Measurements from ENCODE around the gene CDON. TPM values are rescaled to one million over a fixed set of nuclear protein-coding genes. Genes with fewer than 3 reads are reported as not detected.

Gene CDON
- total and polyA plus RNA-seq, 9 of the 15 experiments (the other 6 are each of a cell fraction or from before 2014, with no cell fraction given): 0.08 to 0.64 (median 0.40) TPM

GRCh38 chr11:125947419-125948277 lies 115.0 kb downstream of the CDON start:
- BruUV-seq (replicated peaks): no TSS peak
- DNase-seq (ENCODE audit: extremely low read depth in 1 of 4, low spot score in 3 of 4): no peak
- H3K27ac ChIP-seq (ENCODE audit: extremely low read depth, low read depth, low read length): no peak overlapping the region
- CTCF ChIA-PET (ENCODE audit: low intra/inter-chr PET ratio): no interaction called here
- POLR2A ChIA-PET: no interaction called here
- no peaks in the 10 kb centered on the region for H3K79me2 ChIP-seq (ENCODE audit: control insufficient read depth, insufficient read depth, low read length)
- FAIRE-seq: no peak
- no peaks in the 10 kb centered on the region for H3K9me1 ChIP-seq (ENCODE audit: control insufficient read depth, insufficient read depth, low read length)
- no peak overlapping the region for H3K4me3 ChIP-seq
- H3K9ac ChIP-seq (ENCODE audit: insufficient read depth in 1 of 2, low read depth in 2 of 2, low read length in 2 of 2): no peak overlapping the region
- H3K27me3 ChIP-seq (ENCODE audit: control insufficient read depth in 2 of 2, insufficient read depth in 2 of 2, low read length in 2 of 2): peaks cover 48 to 85% of the 10 kb centered on the region in 2 experiments
- no peaks in the 10 kb centered on the region for H3K36me3 ChIP-seq (ENCODE audit: control insufficient read depth, insufficient read depth, low read length)
- ATAC-seq: no peak; the same call in 2 of the 3 replicates
- peaks cover 2 to 16% of the 10 kb centered on the region in 2 experiments; a peak in 2 of 5 replicates for H3K4me1 ChIP-seq (replicated peaks in 1 of 2; ENCODE audit: control insufficient read depth in 2 of 2, insufficient read depth in 2 of 2, low read length in 2 of 2)
- H2AFZ ChIP-seq (ENCODE audit: low read depth, low read length): no peak overlapping the region
- H3K9me3 ChIP-seq (replicated peaks; ENCODE audit: control insufficient read depth, insufficient read depth, low read depth, low read length): no peaks in the 10 kb centered on the region
- 16% methylated on average over 19 of the region's 24 CpGs for WGBS (ENCODE audit: insufficient coverage, low coverage, missing lambda C conversion rate)
- in situ Hi-C loops (cut with MboI): no loop called here
- intact Hi-C loops (cut with micrococcal nuclease): no loop called here
- TF ChIP-seq ZBTB1 (CRISPR knock-in tag; IDR thresholded peaks at IDR 0.05; ENCODE audit: borderline replicate concordance, low read depth): no peak
- TF ChIP-seq TCF15 (CRISPR knock-in tag; IDR thresholded peaks at IDR 0.05): no peak
- TF ChIP-seq CBX5 (IDR thresholded peaks at IDR 0.05; ENCODE audit: borderline replicate concordance, low read depth): no peak
- TF ChIP-seq TAF1 (IDR thresholded peaks at IDR 0.05; ENCODE audit: control insufficient read depth, extremely low read depth, insufficient read depth, low read length, severe bottlenecking): no peak
- no peak for TF ChIP-seq ZNF41 (CRISPR knock-in tag; conservative IDR thresholded peaks at IDR 0.05)
- TF ChIP-seq TCF3 (CRISPR knock-in tag; IDR thresholded peaks at IDR 0.05): no peak
- TF ChIP-seq ZFP91 (CRISPR knock-in tag; IDR thresholded peaks at IDR 0.05): no peak
- no peak for TF ChIP-seq ZNF830 (CRISPR knock-in tag; IDR thresholded peaks at IDR 0.05)
- TF ChIP-seq ZNF175 (CRISPR knock-in tag; IDR thresholded peaks at IDR 0.05; ENCODE audit: low read depth): no peak
- TF ChIP-seq ZC3H8 (IDR thresholded peaks at IDR 0.05): no peak
- TF ChIP-seq ZKSCAN1 (IDR thresholded peaks at IDR 0.05; ENCODE audit: low read depth, low read length): no peak
- no peak for TF ChIP-seq EP400 (IDR thresholded peaks at IDR 0.05)
- no peak for TF ChIP-seq FOSL1 (tag; conservative IDR thresholded peaks at IDR 0.05)
- H3K4me2 ChIP-seq (ENCODE audit: insufficient read depth, low read length): no peak overlapping the region
- peaks cover 5% of the 10 kb centered on the region for H4K20me1 ChIP-seq (replicated peaks; ENCODE audit: control insufficient read depth, insufficient read depth, low read length)
